Measurements from ENCODE around the gene CRIM1.

CRIM1 gene

GRCh38 chr2:36318547-36318946, 37.0 kb upstream of the CRIM1 start:
- no peak for TF ChIP-seq ISL1 (CRISPR knock-in tag; IDR thresholded peaks at IDR 0.05)
- TF ChIP-seq ZNF70 (CRISPR knock-in tag; IDR thresholded peaks at IDR 0.05) = no peak
- no peak for TF ChIP-seq ZNF8 (CRISPR knock-in tag; IDR thresholded peaks at IDR 0.05)
- no peak for TF ChIP-seq CSRNP3 (CRISPR knock-in tag; IDR thresholded peaks at IDR 0.05)
- TF ChIP-seq CSDC2 (CRISPR knock-in tag; IDR thresholded peaks at IDR 0.05) = no peak
- no peak for TF ChIP-seq ESRRG (CRISPR knock-in tag; IDR thresholded peaks at IDR 0.05)
- TF ChIP-seq PPARA (CRISPR knock-in tag; IDR thresholded peaks at IDR 0.05; ENCODE audit: borderline replicate concordance) = no peak
- no peak for TF ChIP-seq TCF4 (CRISPR knock-in tag; IDR thresholded peaks at IDR 0.05; ENCODE audit: borderline replicate concordance)
- peak; percentile 49; the same call in 1 of the 3 replicates for ATAC-seq

GRCh38 chr2:36322108-36322507, 33.5 kb upstream of the CRIM1 start:
- TF ChIP-seq ZNF70 (CRISPR knock-in tag; IDR thresholded peaks at IDR 0.05) (no peak), ZNF8 (CRISPR knock-in tag; IDR thresholded peaks at IDR 0.05) (no peak), ZNF565 (CRISPR knock-in tag; conservative IDR thresholded peaks at IDR 0.05; ENCODE audit: low read depth) (no peak), GLIS3 (CRISPR knock-in tag; IDR thresholded peaks at IDR 0.05) (no peak), BACH2 (CRISPR knock-in tag; IDR thresholded peaks at IDR 0.05; ENCODE audit: borderline replicate concordance) (no peak), CSDC2 (CRISPR knock-in tag; IDR thresholded peaks at IDR 0.05) (no peak), OSR1 (CRISPR knock-in tag; IDR thresholded peaks at IDR 0.05) (no peak), CREB5 (CRISPR knock-in tag; IDR thresholded peaks at IDR 0.05; ENCODE audit: low read depth) (no peak), TOX (CRISPR knock-in tag; IDR thresholded peaks at IDR 0.05; ENCODE audit: borderline replicate concordance) (no peak), TSHZ2 (CRISPR knock-in tag; IDR thresholded peaks at IDR 0.05) (no peak), ISL1 (CRISPR knock-in tag; IDR thresholded peaks at IDR 0.05) (no peak), ZFP30 (CRISPR knock-in tag; IDR thresholded peaks at IDR 0.05) (no peak), ZC3H10 (CRISPR knock-in tag; IDR thresholded peaks at IDR 0.05) (no peak), CSRNP3 (CRISPR knock-in tag; IDR thresholded peaks at IDR 0.05) (no peak), PPARA (CRISPR knock-in tag; IDR thresholded peaks at IDR 0.05; ENCODE audit: borderline replicate concordance) (no peak), ZFP3 (CRISPR knock-in tag; IDR thresholded peaks at IDR 0.05) (no peak), SNAI2 (CRISPR knock-in tag; IDR thresholded peaks at IDR 0.05) (no peak), RARB (CRISPR knock-in tag; IDR thresholded peaks at IDR 0.05) (no peak), PATZ1 (CRISPR knock-in tag; IDR thresholded peaks at IDR 0.05; ENCODE audit: borderline replicate concordance) (no peak)
- ATAC-seq = peak; percentile 92

- TF ChIP-seq ZFP30 (CRISPR knock-in tag; IDR thresholded peaks at IDR 0.05) = no peak
- no peak for TF ChIP-seq PPARA (CRISPR knock-in tag; IDR thresholded peaks at IDR 0.05; ENCODE audit: borderline replicate concordance)
- no peak for ATAC-seq
Measured at GRCh38 chr2:36326286-36326685, 29.3 kb upstream of the CRIM1 start.
